ENCODE measurements around the gene COTL1. TPM values are rescaled to one million over a fixed set of nuclear protein-coding genes. Genes with fewer than 3 reads are reported as not detected.

COTL1 gene
- total and polyA plus RNA-seq, 2 of the 13 experiments (the other 11 are each of a cell fraction or from before 2014, with no cell fraction given) = 8.7 to 16.9 TPM

GRCh38 chr16:84660973-84661372 is 43.1 kb upstream of the COTL1 start (continued):
- TF ChIP-seq ZHX2 (IDR thresholded peaks at IDR 0.05; ENCODE audit: low read depth) (no peak), ZHX2 (CRISPR knock-in tag; IDR thresholded peaks at IDR 0.05; ENCODE audit: borderline replicate concordance) (no peak), ATF7-NPFF (CRISPR knock-in tag; IDR thresholded peaks at IDR 0.05; ENCODE audit: low read depth) (no peak), HNF1A (IDR thresholded peaks at IDR 0.05; ENCODE audit: low read depth) (no peak), HNF1A (CRISPR knock-in tag; IDR thresholded peaks at IDR 0.05; ENCODE audit: borderline replicate concordance) (no peak), FUBP1 (CRISPR knock-in tag; IDR thresholded peaks at IDR 0.05; ENCODE audit: borderline replicate concordance) (no peak), ZNF530 (CRISPR knock-in tag; IDR thresholded peaks at IDR 0.05; ENCODE audit: low read depth) (no peak)
